Colonic mucosa (tissue), 4 donors: ENCODE results near the gene HLA-DPA1. TPM values are rescaled to one million over a fixed set of nuclear protein-coding genes. Genes with fewer than 3 reads are reported as not detected.

Experiments used
- DNase-seq: peaks from one replicate; pipeline ENCODE4 v3.0.0-alpha.2; 2020
- H3K27ac ChIP-seq: fragments of 200-600 bp; one replicate; pipeline ENCODE4 v1.8.0; 2021
- H3K27me3 ChIP-seq: fragments of 200-600 bp; one replicate; pipeline ENCODE4 v1.8.0; 2021
- H3K36me3 ChIP-seq: fragments of 200-600 bp; one replicate; pipeline ENCODE4 v1.8.0; 2021
- H3K4me1 ChIP-seq: fragments of 200-600 bp; one replicate; pipeline ENCODE4 v1.8.0; 2021; ENCODE audit warnings: mild to moderate bottlenecking
- H3K4me3 ChIP-seq: fragments of 200-600 bp; one replicate; pipeline ENCODE4 v1.8.0; 2021
- H3K9ac ChIP-seq, 2 donors: one replicate each; pipeline ENCODE4 v1.7.0; 2013; ENCODE audit warnings: control low read depth in 2 of 2, low read depth in 2 of 2, low read length in 2 of 2
- H3K9me3 ChIP-seq: fragments of 200-600 bp; one replicate; pipeline ENCODE4 v1.8.0; 2021
- intact Hi-C: fragments of 100-400 bp; cut with DNase I; formaldehyde crosslinking; loops from one replicate; pipeline ENCODE4 v1.14.1; 2022
- total RNA-seq, 2 donors: library from RNA; stranded (reverse); fragmentation: NEBNext Ultra II Directional in 1 of 2; extraction: Animal tissue kit (Norgen Biotek cat#: 25700) in 1 of 2; gene quantifications; one replicate each; pipeline ENCODE4 v1.2.1, GENCODE V29; 2021
- TF ChIP-seq, protein P1 (sequence below): fragments of 200-600 bp; IDR thresholded peaks from one replicate; pipeline ENCODE4 v1.8.0; 2022; ENCODE audit warnings: antibody characterized with exemption, mild to moderate bottlenecking
- donor health status: healthy.
- donor health status: DM: no; HTN: no; CAD: no.
- donor health status: DM: no; HTN: no; CAD: no.

Gene HLA-DPA1
- total RNA-seq, 2 donors from 2014 or later = 18.7 to 58.7 TPM

DNA sequence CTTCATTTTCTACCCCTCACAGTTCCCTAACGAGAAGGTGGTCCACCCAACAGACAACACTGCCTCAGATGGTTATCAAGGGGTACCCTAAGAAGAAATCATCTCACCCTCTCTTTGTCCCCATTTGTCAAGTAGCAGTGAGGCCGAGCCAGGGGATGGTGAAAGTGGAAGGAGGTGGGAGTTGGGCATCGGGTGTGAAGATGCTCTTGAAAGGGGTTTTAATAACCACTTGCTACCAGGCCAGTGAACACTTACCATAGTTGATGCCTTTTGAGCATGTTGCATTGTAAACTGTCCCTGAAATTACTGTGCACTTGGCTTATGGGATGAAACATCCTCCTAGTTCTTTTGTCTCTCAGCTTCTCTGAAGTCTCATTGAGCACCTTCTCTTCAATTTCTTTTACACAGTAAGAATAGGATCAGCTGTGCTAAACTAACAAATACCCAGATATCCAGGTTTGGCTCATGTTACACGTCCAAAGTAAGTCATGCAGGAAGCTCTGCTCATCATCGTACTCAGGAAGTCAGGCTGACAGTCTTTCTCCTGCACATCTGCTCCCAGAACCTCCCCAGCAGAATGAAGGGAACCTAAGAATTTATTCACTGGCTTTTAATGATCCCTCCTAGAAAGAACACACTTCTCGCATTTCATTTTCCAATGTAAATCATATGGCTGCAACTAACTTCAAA is 15.6 kb upstream of the HLA-DPA1 start:
- intact Hi-C loops = no loop called here
- Histone ChIP-seq H3K4me3 (no peak overlapping the region), H3K4me1 (no peaks in the 10 kb centered on the region), H3K27me3 (no peaks in the 10 kb centered on the region), H3K9me3 (no peaks in the 10 kb centered on the region), H3K36me3 (no peaks in the 10 kb centered on the region), H3K27ac (no peak overlapping the region), H3K9ac (no peak overlapping the region)
- TF ChIP-seq, protein P1, sequence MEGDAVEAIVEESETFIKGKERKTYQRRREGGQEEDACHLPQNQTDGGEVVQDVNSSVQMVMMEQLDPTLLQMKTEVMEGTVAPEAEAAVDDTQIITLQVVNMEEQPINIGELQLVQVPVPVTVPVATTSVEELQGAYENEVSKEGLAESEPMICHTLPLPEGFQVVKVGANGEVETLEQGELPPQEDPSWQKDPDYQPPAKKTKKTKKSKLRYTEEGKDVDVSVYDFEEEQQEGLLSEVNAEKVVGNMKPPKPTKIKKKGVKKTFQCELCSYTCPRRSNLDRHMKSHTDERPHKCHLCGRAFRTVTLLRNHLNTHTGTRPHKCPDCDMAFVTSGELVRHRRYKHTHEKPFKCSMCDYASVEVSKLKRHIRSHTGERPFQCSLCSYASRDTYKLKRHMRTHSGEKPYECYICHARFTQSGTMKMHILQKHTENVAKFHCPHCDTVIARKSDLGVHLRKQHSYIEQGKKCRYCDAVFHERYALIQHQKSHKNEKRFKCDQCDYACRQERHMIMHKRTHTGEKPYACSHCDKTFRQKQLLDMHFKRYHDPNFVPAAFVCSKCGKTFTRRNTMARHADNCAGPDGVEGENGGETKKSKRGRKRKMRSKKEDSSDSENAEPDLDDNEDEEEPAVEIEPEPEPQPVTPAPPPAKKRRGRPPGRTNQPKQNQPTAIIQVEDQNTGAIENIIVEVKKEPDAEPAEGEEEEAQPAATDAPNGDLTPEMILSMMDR = no peak
- DNase-seq = no peak

DNA sequence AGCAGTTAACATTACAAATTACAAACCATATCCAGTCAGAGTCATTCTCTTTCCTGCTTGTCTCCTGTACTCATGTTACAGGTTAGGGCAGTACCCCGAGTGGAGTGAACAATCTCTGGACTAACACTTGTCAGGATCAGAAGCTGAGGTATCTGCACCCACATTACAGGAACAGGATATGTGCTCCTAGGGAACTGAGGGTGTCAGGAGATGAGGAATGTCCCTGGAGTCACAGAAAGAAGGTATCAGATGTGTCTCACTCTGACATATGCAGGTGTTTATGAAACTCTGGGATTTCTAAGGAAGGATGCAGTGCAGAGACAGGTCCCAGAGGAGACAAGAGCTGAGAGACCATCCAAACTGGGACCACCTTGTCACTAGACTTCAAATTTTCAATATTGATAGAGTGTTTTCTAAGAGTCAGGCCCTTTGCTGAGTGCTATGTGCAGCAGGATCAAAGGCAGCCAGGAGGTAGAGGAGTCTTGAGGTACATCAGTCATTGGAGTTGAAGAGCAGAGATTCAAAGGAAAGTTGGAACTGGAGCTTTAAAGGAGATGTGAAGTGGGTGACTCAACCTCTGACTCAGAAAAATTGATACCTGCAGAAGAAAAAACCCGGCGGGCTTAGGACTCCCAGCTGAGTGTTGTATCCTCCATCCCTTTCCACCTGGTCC is 14.9 kb upstream of the HLA-DPA1 start:
- Histone ChIP-seq H3K27ac (no peak overlapping the region), H3K4me1 (no peaks in the 10 kb centered on the region), H3K4me3 (no peak overlapping the region), H3K9me3 (no peaks in the 10 kb centered on the region), H3K9ac (no peak overlapping the region), H3K36me3 (no peaks in the 10 kb centered on the region), H3K27me3 (no peaks in the 10 kb centered on the region)
- no peak for DNase-seq
- TF ChIP-seq, protein P1 = no peak
- intact Hi-C loops = no loop called here

DNA sequence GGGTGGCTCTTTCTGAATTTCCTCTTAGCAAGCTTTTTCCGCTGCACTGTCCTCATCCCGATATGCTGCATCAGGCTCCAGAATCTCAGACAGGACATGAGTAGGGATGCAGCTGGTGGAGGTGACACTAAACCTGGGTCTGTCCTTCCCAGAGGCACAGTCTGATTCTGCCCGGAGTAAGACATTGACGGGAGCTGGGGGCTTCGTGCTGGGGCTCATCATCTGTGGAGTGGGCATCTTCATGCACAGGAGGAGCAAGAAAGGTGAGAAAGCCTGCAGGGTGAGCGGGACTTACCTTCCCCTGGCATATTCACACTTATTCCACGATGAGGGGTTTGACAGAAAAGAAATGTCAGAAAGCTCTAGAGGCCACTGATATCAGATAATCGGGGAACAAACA is 12.2 kb upstream of the HLA-DPA1 start:
- Histone ChIP-seq H3K9ac (no peak overlapping the region), H3K27me3 (no peaks in the 10 kb centered on the region), H3K4me3 (no peak overlapping the region), H3K36me3 (no peaks in the 10 kb centered on the region), H3K4me1 (no peaks in the 10 kb centered on the region), H3K27ac (no peak overlapping the region), H3K9me3 (no peaks in the 10 kb centered on the region)
- intact Hi-C loops = no loop called here
- TF ChIP-seq, protein P1 = no peak
- DNase-seq = no peak

DNA sequence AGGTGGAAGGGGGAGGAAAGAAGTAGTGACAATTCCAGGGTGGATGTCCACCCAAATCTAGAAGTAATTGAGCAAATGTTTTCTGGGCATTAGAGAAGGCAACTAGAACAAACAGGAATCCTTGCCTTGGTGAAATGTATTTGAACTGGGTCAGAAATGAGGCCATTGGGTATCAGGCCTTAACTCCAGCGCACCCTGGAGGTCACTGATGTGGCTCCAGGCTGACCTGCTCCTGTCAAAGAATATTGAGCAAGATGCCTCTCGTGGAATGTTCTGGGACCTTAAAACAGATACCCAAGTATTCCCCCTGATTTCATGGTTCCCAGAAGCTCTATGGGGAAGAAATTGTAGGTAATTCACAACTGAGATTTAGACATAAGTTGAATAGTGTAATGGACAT is 9.3 kb upstream of the HLA-DPA1 start:
- Histone ChIP-seq H3K9ac (no peak overlapping the region), H3K27ac (no peak overlapping the region), H3K9me3 (no peaks in the 10 kb centered on the region), H3K36me3 (no peaks in the 10 kb centered on the region), H3K4me3 (no peak overlapping the region), H3K27me3 (no peaks in the 10 kb centered on the region), H3K4me1 (no peaks in the 10 kb centered on the region)
- DNase-seq = no peak
- intact Hi-C loops = loop anchor here (5.0 kb wide), 1 partner anchor 70 kb away; no protein-coding TSS in a partner anchor
- TF ChIP-seq, protein P1 = peak; percentile 53

DNA sequence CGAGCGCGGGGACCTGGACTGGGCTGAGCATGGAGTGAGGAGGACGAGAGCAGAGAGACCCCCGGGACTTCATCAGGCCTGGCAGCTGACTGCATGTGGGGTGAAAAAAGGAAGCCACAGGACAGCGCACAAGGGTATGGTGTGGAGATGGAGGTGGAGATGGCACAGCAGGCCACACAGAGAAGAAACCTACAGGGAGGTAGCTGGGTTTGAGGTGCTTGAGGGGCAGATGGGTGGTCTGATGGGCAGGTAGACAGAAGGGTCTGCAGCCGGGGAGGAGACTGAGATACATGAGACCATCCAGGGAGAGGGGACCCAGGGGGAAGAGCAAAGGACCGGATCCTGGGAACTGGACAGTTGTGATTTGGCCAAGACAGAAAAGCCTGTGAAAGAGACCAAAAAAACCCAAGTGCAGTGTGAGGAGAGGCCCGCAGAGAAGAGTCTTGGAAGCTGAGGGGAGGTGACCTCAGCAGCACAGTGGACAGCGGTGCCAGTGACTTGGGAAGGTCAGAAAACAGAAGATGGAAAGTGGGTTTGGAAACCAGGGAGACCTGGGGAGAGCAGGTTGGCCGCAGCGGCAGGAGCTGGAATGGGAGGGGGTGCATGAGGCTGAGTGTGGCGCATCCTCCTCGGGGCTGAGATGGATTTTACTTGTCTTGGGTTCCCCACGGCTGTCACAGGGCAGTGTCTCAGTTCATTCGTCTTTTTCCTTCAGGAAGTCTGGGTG is 7.8 kb upstream of the HLA-DPA1 start:
- TF ChIP-seq, protein P1 = no peak
- Histone ChIP-seq H3K4me1 (no peaks in the 10 kb centered on the region), H3K9me3 (no peaks in the 10 kb centered on the region), H3K4me3 (peak overlapping the region; percentile 22), H3K36me3 (no peaks in the 10 kb centered on the region), H3K9ac (peak overlapping the region; percentile 14 to 58), H3K27ac (peak overlapping the region; percentile 63), H3K27me3 (no peaks in the 10 kb centered on the region)
- DNase-seq = no peak
- intact Hi-C loops = loop anchor here (5.0 kb wide), 1 partner anchor 69 kb away; no protein-coding TSS in a partner anchor
